ENCODE results near the gene VAMP3.

DNA sequence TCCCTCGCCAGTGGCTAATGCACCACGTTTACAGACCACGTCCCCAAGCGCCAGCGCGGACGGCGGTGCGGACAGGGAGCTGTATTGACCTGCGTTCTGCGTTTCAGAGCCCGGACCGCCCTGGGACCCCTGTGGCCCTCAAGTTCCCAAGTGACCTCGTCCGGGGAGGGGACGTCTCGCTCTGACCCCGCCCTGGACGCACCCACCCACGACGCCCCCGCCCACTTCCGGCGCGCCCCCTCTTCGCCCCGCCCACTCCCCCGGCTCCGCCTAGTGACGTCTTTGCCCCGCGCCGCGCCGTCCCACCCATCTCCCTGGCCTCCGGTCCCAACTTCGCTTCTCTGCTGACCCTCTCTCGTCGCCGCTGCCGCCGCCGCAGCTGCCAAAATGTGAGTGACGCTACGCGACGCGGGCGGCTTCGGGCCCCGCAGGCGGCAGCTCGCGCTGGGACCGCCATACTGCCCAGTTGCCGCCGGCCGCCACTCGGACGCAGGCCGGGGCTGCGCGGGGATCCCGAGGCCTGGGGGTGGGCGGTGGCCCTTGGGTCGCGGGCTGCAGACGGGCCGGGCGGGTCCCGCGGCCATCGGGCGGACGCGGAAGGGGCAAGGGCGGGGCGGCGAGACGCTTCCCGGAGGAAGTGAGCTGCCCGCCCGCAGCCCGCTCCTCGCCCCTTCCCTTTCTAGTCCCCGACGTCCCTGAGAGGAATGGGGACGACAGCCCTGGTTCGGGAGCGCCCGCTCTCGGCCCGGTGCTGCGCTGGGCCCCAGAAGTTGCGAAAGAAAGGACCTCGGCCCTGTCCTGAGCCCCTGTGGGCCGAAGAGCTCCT lies at the start of gene VAMP3:
- no peak for TF ChIP-seq CTCF (IDR thresholded peaks at IDR 0.05; ENCODE audit: insufficient read depth, low read depth, low read length)
- TF ChIP-seq EZH2 (IDR thresholded peaks at IDR 0.05; ENCODE audit: insufficient read depth, low read length): no peak

All from astrocyte (in vitro differentiated cells and primary cell).